Astrocyte of the hippocampus (primary cell): ENCODE measurements around the gene RFTN1.
A peak's percentile ranks its signal among the peaks of the same experiment; 100 is the strongest.

Experiments used
- DNase-seq: peaks from one replicate; pipeline ENCODE4 v3.0.0; 2011; ENCODE audit warnings: low read depth, low spot score

RFTN1 gene

GRCh38 chr3:16410659-16411058, 102.8 kb downstream of the RFTN1 start:
- DNase-seq: no peak

DNA sequence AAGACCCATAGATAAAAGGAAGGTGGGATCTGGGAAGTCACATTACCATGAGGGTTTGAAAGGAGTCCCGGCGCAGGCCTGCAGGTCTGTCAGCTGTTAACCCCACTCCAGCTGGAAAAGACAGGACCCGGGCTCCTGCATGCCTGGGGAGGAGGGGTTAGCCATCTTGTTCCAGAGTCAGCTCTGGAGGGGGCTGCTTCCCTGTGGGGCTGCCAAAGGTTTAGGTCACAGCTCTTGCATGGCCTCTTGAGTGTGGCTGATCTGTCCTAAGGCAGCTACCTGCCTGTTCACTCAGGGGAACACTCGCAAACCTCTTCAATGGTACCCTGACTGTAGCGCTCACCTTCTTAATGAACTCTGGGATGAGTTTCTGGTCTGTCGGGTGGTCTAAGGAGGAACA, 104.5 kb downstream of the RFTN1 start:
- DNase-seq: no peak

- DNase-seq: no peak
These were observed 106.1 kb downstream of the RFTN1 start for GRCh38 chr3:16407366-16407765.

DNA sequence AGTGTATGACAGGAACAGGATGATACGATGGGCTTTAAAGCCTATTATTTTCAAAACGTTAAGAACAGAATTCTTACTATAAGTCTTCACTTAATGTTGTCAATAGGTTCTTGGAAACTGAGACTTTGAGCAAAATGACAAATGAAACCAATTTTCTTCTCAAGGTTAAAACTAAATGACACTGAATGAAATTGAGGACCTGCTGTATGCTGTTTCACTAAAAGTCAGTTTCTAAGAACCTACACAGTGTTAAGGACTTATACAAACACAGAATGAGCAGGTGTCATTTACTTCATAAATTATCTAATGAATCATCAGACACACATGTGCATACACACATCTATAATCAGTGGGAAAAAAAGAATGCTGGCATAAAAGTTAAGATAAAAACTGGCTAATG, 106.9 kb downstream of the RFTN1 start:
- DNase-seq: no peak

DNA sequence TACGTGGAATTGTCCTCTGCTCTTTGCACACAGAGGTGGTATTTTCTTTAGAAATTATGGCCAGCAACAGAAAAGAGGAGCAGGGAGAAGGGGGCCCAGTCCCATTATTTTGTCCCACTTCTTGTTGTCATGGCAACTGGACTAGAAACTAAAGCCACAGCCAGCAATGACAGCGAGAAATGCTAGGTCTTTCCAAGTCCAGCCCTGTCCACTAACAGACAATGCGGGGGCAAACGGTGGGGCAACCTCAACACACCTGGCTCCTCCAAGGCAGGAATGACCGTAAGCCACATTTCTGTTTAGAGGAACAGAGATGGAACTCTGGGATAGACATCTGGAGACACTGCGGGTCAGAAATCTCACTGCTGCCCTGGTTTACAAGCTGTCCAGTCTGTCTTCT, 107.3 kb downstream of the RFTN1 start:
- DNase-seq: no peak

DNA sequence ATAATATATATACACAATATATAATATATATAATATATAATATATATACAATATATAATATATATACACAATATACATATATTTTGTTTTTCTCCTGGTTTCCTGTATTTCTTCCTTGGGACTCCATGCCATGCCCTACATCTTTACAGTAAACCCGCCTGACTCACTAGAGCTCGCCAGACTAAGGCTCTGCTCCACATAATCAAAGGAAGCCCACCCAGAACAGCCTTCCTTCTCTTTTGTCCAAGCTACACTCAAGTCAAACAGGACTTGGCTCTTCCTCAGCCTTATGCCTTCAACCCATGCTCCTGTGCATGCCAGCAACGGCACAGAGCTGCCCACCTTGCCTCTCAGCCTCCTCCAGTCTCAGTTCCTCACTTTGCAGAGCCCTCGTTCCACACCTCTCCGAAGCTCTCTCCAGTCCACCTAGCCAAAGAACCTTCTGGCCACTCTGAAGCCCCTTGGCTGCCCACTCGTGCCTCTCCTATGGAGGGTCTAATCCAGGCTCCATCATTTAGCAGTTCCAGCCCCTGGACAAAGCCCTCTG, 109.1 kb downstream of the RFTN1 start:
- DNase-seq: no peak

GRCh38 chr3:16402451-16402850, 111.0 kb downstream of the RFTN1 start:
- DNase-seq: no peak

DNA sequence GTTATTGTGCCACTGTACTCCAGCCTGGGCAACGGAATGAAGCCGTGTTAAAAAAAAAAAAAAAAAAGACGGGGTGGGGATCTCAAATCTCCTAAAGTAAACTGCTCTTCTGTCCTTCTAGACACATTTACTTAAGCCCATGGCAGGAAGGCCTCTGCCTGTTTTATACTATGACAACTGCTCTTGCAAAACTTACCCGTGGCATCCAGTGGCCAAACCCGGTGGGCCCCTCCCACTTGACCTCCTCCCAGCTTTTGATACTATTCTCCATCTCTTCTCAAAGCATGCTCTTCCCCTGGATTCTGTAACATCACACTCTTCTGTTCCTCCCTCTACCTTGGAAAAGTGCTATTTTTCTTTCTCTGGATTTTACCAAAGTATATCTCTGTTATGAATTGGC, 112.2 kb downstream of the RFTN1 start:
- no peak for DNase-seq

DNA sequence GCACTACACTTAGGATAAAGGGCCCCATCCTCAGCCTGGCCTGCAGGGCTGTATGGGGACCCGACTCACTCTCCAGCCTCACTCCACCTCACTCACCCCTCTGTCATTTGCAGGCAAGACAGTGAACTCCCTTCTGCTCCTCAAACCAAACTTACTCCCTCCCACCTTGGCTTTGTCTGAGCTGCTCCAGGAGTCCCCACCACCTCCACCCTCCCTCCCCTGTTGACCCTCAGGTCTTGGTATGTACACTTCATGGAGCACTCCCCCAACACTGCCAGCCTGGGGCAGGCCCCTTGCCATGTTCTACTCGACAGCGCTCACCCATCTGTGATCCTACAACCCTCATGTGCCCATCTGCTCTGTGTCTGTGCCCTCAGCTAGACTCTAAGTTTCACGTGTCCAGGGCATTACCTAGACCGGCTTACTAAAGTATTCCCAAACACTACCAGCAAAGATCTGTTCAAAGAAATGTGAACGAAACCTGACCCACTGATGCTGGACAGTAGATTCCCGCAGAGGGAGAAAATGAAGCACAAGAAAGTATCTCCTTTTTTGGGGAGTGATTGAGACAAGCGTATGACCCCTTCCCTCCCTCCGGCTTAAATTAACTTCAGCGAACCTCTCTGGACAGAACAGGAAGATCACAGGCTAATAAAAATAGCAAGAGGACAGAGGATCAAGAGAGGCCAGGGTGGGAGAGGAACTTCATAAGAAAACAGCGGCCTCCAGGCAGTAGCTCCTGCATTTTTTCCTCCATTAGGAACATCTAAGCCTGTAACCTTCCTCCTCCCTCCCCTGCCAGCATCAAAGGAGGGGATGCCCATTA, 113.2 kb downstream of the RFTN1 start:
- no peak for DNase-seq

DNA sequence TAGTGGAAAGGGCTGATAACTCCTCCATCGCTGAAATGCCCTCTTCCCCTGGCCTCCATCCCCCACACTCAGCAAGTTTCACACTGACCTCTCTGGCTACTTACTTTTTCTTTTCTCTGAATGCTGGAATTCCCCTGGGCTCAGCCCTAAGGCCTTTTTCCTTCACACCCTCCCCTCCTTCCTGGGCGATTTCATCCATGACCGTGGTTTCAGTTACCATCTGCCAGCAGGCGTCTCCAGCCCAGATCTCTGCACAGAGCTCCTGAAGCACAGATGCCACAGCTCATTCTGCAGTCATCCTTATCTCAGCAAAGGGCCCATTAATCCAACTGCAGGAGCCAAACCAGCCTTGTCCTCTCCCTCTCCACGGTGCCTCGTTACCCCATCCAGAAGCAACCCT, 114.0 kb downstream of the RFTN1 start:
- peak; percentile 75 for DNase-seq

GRCh38 chr3:16398648-16399047, 114.9 kb downstream of the RFTN1 start:
- DNase-seq: no peak

DNA sequence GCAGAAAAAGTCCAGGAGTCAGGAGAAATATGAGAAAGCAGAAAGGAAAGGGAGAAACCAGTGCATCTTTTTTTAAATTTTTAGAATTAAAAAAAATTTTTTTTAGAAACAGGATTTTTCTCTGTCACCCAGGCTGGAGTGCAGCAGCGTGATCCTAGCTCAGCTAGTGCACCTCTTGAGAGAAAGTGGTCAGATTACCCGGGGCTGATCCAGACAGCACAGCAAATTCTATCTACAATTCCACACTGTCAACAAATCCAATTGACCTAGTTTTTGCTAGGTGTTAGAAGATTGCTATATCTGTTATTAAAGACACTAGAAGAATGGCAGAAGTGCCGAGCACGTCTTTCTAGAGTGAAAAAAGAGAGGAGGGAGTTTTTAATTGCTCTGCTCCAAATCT, 117.3 kb downstream of the RFTN1 start:
- no peak for DNase-seq

- no peak for DNase-seq
These were observed 118.3 kb downstream of the RFTN1 start for GRCh38 chr3:16395212-16395611.

DNA sequence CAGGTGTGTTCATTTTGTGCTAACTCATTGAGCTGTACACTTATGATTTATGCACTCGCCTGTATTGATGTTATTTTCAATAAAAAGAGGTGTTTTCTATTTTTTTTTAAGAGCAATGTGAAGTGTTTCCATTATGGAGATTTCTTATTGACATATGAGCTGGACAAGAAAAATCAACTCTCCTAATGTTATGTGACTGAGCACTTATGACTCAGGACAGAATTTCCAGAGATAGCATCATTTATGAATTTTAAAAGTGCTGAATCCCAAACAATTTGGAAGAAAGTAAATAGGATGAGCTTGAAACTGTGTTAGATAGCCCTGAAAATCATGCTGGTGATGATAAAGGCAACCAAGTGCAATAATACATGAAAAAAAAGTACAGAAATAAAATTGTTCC, 118.9 kb downstream of the RFTN1 start:
- no peak for DNase-seq

GRCh38 chr3:16392717-16393116, 120.8 kb downstream of the RFTN1 start:
- no peak for DNase-seq

- DNase-seq: no peak
These were observed 121.4 kb downstream of the RFTN1 start for GRCh38 chr3:16392065-16392464.

- DNase-seq: no peak
These were observed 122.9 kb downstream of the RFTN1 start for GRCh38 chr3:16390581-16390980.

DNA sequence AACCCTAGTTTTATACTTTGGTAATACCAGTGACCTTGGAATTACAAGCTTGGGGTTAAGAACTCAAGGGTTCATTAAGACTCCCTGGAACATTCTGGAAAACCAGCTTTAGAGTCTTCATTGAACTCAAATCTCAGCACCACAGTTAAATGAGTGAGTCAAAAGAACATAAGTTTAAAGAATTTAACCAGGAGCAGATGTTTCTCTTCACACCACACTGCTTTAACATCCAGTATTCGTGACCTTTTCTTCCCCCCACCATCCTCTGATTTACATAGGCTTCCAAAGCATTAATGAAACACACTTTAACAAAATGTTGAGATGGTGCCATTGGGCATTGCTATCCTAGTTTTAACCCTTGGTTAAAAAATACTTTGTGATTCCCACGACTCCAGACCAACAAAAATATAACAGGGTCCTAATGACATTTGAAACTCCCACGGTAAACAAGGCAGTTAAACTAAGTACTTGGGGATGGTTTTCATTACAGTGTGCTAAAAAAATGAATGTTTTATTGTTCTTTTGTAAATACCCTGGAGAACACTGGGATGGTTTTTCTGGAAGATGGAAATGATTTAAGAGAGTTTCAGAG, 124.6 kb downstream of the RFTN1 start:
- DNase-seq: no peak

- DNase-seq: no peak
These were observed 126.9 kb downstream of the RFTN1 start for GRCh38 chr3:16386561-16386960.

- no peak for DNase-seq
These were observed 128.3 kb downstream of the RFTN1 start for GRCh38 chr3:16385151-16385550.

GRCh38 chr3:16383864-16384263, 129.6 kb downstream of the RFTN1 start:
- no peak for DNase-seq

DNA sequence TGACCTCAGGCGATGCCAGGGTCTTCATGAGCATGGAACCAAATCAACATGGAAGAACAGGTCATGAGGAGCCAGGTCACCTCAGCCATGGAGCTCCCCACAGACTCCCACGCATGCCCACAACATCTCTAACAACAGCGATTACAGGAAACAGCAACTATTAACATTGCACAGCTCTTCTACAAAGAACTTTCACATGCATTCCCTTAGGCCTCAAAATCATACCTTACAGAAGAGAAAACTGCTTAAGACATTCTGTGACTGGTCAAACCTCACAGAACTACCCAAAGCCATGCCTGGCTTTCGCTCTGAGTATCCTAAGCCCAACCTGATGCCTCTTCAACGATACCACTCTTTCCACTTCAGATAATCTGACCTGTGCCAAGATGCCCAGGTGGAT, 130.7 kb downstream of the RFTN1 start:
- no peak for DNase-seq

GRCh38 chr3:16381426-16381825, 132.1 kb downstream of the RFTN1 start:
- no peak for DNase-seq
